ENCODE data around the gene MAL.

DNA sequence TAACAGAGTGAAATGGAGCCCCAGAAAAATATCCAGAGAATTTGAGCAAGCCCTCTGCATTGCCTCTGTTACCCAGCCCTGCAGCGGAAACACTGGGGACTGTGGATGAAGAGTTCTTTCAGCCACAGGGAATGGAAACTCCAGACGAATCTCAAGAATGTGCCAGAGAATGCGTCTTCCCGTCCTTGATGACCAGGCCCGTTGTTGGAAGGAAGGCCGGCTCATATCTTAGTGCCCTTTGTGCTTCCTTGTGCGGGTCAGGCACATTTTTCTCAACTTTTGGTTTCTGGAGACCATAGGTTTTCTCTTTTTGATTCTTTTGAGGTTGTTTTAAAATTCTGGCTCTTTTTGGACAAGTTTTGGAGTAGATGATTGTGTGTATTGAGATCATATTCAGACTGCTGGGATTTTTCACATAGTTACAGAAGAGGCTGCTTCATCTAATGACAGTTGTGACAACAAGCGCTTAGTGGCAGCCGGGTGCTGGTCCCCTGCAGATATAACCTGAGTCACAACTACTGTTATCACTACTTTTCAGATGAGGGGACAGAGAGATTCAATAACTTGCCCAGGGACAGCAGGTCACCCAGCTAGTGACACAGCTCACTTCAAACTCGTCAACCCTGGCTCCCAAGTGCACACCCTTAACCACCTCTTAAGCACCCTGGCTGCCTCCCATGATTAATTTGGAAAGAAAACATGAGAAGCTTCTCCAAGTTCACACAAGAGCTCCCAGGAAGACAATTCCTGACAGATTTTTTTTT lies 15.7 kb downstream of the MAL start:
- no peak for TF ChIP-seq CTCF (IDR thresholded peaks at IDR 0.05)
- TF ChIP-seq POLR2A (IDR thresholded peaks at IDR 0.05), result no peak

All from heart left ventricle (tissue), 13 donors.